WTC11 (cell line): ENCODE measurements around the gene CCDC152.
A peak's percentile ranks its signal among the peaks of the same experiment; 100 is the strongest.

Source experiments
- ATF3 ChIP-seq: sonication (generic); formaldehyde crosslinking; conservative IDR thresholded peaks from 2 replicates; pipeline ENCODE4 v1.8.1; 2022; ENCODE audit warnings: mild to moderate bottlenecking, missing genetic modification reagents
- CBFB ChIP-seq: sonication (generic); formaldehyde crosslinking; IDR thresholded peaks from 2 replicates; pipeline ENCODE4 v1.8.1; 2022; ENCODE audit warnings: mild to moderate bottlenecking, low read depth, missing genetic modification reagents
- CREB1 ChIP-seq: sonication (generic); formaldehyde crosslinking; IDR thresholded peaks from 2 replicates; pipeline ENCODE4 v1.8.0; 2023; ENCODE audit warnings: mild to moderate bottlenecking, missing genetic modification reagents
- CTCF ChIP-seq: fragments of 200-600 bp; IDR thresholded peaks from 2 replicates; pipeline ENCODE4 v1.8.0; 2022; ENCODE audit warnings: antibody characterized with exemption
- FOXJ3 ChIP-seq: sonication (generic); formaldehyde crosslinking; IDR thresholded peaks from 2 replicates; pipeline ENCODE4 v1.9.0; 2021; ENCODE audit warnings: missing genetic modification reagents, mild to moderate bottlenecking, borderline replicate concordance
- JUN ChIP-seq: sonication (generic); formaldehyde crosslinking; IDR thresholded peaks from 2 replicates; pipeline ENCODE4 v1.8.0; 2023; ENCODE audit warnings: mild to moderate bottlenecking, missing genetic modification reagents
- NR1H2 ChIP-seq: sonication (generic); formaldehyde crosslinking; IDR thresholded peaks from 2 replicates; pipeline ENCODE4 v1.9.0; 2021; ENCODE audit warnings: mild to moderate bottlenecking, moderate library complexity, missing genetic modification reagents
- PRDM15 ChIP-seq: sonication (generic); formaldehyde crosslinking; IDR thresholded peaks from 2 replicates; pipeline ENCODE4 v1.8.0; 2022; ENCODE audit warnings: missing genetic modification reagents
- PREB ChIP-seq: sonication (generic); formaldehyde crosslinking; IDR thresholded peaks from 2 replicates; pipeline ENCODE4 v1.8.1; 2022; ENCODE audit warnings: mild to moderate bottlenecking, missing genetic modification reagents, moderate library complexity, borderline replicate concordance
- SP1 ChIP-seq: sonication (generic); formaldehyde crosslinking; conservative IDR thresholded peaks from 2 replicates; pipeline ENCODE4 v1.8.1; 2022; ENCODE audit warnings: missing genetic modification reagents
- STAT6 ChIP-seq: sonication (generic); formaldehyde crosslinking; conservative IDR thresholded peaks from 2 replicates; pipeline ENCODE4 v1.8.1; 2023; ENCODE audit warnings: mild to moderate bottlenecking, low read depth, missing genetic modification reagents, moderate library complexity
- USF2 ChIP-seq: sonication (generic); formaldehyde crosslinking; IDR thresholded peaks from 2 replicates; pipeline ENCODE4 v1.8.1; 2023; ENCODE audit warnings: mild to moderate bottlenecking, missing genetic modification reagents, moderate library complexity
- ZNF121 ChIP-seq: sonication (generic); formaldehyde crosslinking; IDR thresholded peaks from 2 replicates; pipeline ENCODE4 v1.8.0; 2023; ENCODE audit warnings: missing genetic modification reagents
- ZNF138 ChIP-seq: sonication (generic); formaldehyde crosslinking; conservative IDR thresholded peaks from 2 replicates; pipeline ENCODE4 v1.8.1; 2022; ENCODE audit warnings: mild to moderate bottlenecking, moderate library complexity, missing genetic modification reagents

GRCh38 chr5:42767491-42768105 is 11.0 kb downstream of the CCDC152 start:
- TF ChIP-seq FOXJ3 (no peak), PREB (CRISPR knock-in tag) (no peak), CTCF (peak; percentile 37), CREB1 (CRISPR knock-in tag) (no peak), USF2 (CRISPR knock-in tag) (no peak), ATF3 (CRISPR knock-in tag) (no peak), PRDM15 (CRISPR knock-in tag) (no peak), JUN (CRISPR knock-in tag) (no peak), SP1 (CRISPR knock-in tag) (no peak), STAT6 (CRISPR knock-in tag) (no peak), ZNF138 (no peak), CBFB (CRISPR knock-in tag) (no peak), NR1H2 (CRISPR knock-in tag) (no peak), ZNF121 (CRISPR knock-in tag) (no peak)
